COLO668 (cell line): Measurements from ENCODE around the gene DMRT2.

Source experiments
- DNase-seq: peaks from one replicate; lab custom pipeline; 2025; ENCODE audit not compliant: unreplicated experiment; lab: John Stamatoyannopoulos, UW

DMRT2 gene

DNA sequence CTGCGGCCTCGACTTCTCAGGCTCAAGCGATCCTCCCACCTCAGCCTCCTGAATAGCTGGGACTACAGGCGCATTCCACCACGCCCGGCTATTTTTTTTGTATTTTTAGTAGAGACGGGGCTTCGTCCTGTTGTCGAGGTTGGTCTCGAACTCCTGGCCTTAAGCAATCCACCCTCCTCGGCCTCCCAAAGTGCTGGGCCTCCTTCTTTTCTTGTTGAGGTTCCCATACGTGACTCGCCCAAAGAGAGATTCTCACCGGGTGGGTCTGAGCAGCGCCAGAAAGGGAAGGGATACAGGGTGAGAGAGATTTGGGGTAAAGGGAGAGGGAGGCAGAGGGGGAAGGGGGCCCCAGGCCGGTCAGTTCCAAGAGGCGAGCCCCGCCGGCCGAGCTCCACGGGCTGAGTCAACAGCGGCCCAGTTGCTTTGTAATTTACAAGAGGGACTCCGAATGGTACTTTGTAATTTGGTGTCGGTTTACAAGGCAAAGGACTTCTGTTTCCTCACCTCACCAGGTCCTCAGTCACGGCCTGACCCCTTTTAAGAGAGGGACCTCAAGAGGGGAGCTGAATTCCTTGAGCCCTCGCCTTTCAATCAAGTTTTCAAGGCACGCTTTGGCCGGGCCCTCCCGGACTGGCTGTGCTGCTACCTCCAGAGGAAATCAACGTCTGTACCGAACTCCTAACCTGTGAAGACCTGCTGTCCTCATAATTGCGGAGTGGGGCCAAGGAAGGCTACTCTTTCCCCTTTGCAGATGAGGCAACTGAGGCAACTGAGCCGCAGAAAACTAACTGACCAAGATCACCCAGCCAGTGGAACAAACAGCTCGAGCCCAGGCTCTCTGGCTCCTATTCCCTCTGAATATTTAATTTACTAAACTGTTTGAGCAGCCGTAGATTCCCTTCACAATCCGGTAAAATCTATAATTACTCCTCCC, 3.3 kb upstream of the DMRT2 start:
- no peak for DNase-seq

GRCh38 chr9:1047591-1048230, 2.4 kb upstream of the DMRT2 start:
- DNase-seq, result no peak

GRCh38 chr9:1048231-1048619, 1.9 kb upstream of the DMRT2 start:
- no peak for DNase-seq

GRCh38 chr9:1048811-1049210, 1.3 kb upstream of the DMRT2 start:
- DNase-seq, result no peak

GRCh38 chr9:1049641-1050040, 516 bp upstream of the DMRT2 start:
- DNase-seq, result peak; percentile 54

- DNase-seq, result peak; percentile 69
These were observed 1.0 kb downstream of the DMRT2 start for GRCh38 chr9:1051210-1051583.

DNA sequence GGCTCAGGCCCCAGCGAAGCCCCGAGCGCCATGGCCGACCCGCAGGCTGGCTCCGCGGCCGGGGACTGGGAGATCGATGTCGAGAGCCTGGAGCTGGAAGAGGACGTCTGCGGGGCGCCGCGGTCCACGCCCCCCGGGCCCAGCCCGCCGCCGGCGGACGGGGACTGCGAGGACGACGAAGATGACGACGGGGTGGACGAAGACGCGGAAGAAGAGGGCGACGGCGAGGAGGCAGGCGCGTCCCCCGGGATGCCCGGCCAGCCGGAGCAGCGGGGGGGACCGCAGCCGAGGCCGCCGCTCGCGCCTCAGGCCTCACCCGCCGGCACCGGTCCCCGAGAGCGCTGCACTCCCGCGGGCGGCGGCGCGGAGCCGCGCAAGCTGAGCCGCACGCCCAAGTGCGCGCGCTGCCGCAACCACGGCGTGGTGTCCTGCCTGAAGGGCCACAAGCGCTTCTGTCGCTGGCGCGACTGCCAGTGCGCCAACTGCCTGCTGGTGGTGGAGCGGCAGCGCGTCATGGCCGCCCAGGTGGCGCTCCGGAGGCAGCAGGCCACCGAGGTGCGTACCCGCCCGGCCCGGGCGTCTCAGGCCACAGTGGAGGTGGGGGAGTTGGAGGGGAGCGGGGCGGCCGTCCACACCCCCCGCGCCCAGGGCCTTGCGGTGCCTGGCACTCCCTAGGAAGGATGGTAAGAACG, 1.6 kb downstream of the DMRT2 start:
- peak; percentile 90 for DNase-seq

GRCh38 chr9:1052365-1053281, 2.5 kb downstream of the DMRT2 start:
- no peak for DNase-seq

GRCh38 chr9:1053282-1053621, 3.1 kb downstream of the DMRT2 start:
- no peak for DNase-seq

DNA sequence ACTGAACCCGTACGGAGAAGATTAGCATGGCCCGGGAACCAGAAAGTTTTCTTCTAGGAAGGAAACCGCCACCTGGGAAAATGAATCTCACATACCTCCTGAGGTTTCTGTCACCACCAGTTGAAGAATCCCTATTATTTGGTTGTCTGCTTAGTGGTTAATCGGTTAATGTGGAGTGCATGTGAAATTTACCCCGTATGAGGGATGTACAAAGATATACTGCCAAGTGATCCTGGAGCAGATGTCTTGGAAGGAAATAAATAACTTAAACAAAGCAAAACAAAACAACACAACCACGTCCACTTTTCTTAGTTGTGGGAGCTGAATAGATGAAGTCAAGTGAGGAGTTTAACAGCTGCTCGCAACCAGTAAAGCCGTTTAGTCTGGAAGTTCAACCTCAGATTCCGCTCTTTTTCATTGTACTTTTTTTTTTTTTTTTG, 3.8 kb downstream of the DMRT2 start:
- no peak for DNase-seq

DNA sequence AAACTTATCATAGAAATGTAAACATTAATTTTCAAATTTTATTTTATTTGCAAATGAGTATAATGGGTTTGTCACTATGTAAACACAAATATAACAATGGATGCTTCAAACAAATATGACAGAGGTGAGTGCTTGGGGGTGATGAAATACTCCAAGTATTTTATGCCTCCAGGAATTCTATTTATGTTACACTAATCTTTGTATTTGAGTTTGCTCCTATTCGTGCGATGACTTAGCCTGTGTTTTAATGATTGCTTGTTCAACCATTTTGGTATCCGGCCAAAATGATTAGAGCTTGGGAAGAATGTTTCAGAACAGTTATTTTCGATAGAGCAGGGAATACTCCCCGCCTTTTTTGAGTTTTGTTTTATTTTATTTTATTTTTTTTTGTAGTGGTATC, 5.0 kb downstream of the DMRT2 start:
- DNase-seq, result no peak

DNA sequence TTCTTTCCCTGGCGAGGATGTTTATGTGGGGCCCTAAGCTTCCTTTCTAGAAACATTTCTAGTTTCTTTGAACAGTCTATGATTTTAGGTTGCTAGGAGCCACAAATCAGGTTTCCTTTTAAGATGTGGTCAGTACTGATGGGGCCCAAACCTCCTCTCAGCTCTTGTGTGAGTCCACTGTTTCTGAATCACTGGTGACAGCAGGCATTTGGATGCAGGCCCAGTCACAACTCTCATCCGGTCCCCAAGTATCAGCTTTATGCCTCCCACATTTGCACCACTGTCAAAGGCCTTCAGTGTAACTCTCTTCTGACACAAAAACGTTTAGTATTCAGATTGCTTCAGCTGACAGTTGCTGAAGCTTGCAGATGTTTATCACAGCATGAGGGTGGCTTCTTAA, 7.8 kb downstream of the DMRT2 start:
- DNase-seq, result no peak

DNA sequence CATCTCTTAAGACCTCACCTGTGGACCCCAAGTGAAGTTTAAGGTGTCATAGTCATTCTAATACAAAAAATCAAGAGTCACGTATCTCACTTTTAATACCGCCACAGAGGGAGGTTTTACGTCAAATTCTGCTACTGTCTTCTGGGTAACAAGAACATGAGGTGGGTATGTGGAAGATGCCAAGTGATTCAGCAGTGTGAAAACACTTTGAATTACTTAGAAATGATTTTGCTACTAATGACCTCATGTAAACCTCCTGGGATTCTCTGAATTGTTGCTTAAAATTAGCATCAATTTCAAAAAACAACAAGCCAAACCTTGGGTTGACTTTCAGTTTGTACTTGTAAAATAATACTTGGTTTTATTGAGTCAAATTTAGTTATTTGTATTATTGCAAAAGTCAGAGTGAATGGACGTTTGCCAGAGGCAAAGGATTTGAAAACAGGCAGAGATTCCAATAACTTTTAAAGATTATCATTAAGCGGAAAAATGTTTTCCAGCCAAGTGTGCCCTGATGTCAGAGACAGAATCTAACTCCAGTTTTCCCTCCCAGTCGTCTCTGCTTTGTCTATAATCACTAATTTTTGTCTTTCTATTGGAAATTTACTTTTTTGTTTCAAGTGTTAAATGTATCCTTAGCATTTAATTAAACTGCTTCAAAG, 8.8 kb downstream of the DMRT2 start:
- DNase-seq, result no peak

GRCh38 chr9:1065130-1065529, 15.0 kb downstream of the DMRT2 start:
- no peak for DNase-seq

- no peak for DNase-seq
These were observed 20.5 kb downstream of the DMRT2 start for GRCh38 chr9:1070692-1071091.

GRCh38 chr9:1071730-1072129, 21.6 kb downstream of the DMRT2 start:
- DNase-seq, result peak; percentile 51

DNA sequence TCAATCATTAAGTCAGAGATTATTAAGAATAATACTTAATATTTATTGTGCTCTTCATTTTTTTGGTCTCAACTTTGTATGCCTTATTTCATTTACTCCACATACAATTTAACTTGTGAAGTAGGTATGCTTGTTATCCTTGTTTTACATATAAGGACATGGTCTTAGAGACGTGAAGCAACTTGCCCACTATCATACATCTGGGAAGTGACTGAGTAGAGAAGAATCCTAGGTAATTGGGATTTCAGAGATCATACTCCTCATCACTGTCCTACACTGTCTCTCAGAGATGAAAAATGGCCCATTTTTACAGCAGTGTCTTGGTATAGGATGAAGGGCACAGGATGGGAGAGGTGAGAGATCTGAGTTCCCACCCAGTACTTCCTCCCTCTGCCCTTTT, 23.3 kb downstream of the DMRT2 start:
- DNase-seq, result no peak

- no peak for DNase-seq
These were observed 27.5 kb downstream of the DMRT2 start for GRCh38 chr9:1077616-1078015.

- DNase-seq, result peak; percentile 45
These were observed 33.3 kb downstream of the DMRT2 start for GRCh38 chr9:1083325-1083913.

DNA sequence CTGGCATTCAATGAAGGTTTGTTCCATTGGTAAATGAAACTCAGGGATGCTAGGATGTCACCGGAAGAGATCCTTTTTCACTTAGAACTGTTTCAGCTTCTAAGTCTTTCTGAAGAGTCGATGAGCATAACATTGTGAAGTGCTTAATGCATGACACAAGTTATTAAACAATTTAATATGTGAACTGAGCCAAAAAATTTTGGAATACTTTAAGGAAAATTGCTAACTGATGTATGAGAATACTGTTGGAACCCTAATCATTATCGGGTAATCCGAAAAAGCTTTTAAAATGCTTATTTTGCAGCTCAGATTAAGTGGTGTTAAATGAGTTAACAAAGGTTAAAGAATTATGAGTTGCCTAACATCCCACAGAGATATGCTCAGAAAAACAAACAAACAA, 34.9 kb downstream of the DMRT2 start:
- no peak for DNase-seq
